Peyer's patch (tissue), 4 donors: ENCODE results near the gene PML.

Experiments used
- CTCF ChIP-seq, 6 experiments: fragments of 450-650 bp in 4 of 6; fragments of 200-600 bp in 2 of 6; sonication (generic) in 1 of 6; IDR thresholded peaks; one replicate each; pipeline ENCODE4 v1.5.1; 2017 to 2019; ENCODE audit warnings: antibody characterized with exemption in 6 of 6, mild to moderate bottlenecking in 3 of 6, moderate library complexity in 1 of 6
- POLR2A ChIP-seq, 2 donors: fragments of 450-650 bp; IDR thresholded peaks; one replicate each; pipeline ENCODE4 v1.5.1; 2017; ENCODE audit warnings: antibody characterized with exemption in 2 of 2, mild to moderate bottlenecking in 2 of 2, moderate library complexity in 2 of 2

GRCh38 chr15:74055804-74056203 is 61.3 kb downstream of the PML start:
- TF ChIP-seq CTCF (IDR thresholded peaks at IDR 0.05) (no peak), POLR2A (IDR thresholded peaks at IDR 0.05) (no peak)
